Activated CD8-positive, alpha-beta T cell treated with anti-CD3 and anti-CD28 coated beads for 36 hours (primary cell): ENCODE data around the gene RPIA. TPM values are rescaled to one million over a fixed set of nuclear protein-coding genes. Genes with fewer than 3 reads are reported as not detected.
A peak's percentile ranks its signal among the peaks of the same experiment; 100 is the strongest.

Experiments used
- ATAC-seq: fragments of 200-7000 bp; cut with Tn5 transposase; one replicate; pipeline ENCODE4 v1.10.0; 2021; ENCODE audit warnings: mild to moderate bottlenecking, moderate library complexity
- CTCF ChIA-PET: fragments of 350-600 bp; sonication (Branson Sonifier 250); formaldehyde crosslinking; loops from one replicate; lab custom pipeline; 2021; ENCODE audit warnings: antibody characterized with exemption; lab: Charles Lee
- POLR2A ChIA-PET: fragments of 350-600 bp; sonication (Branson Sonifier 250); formaldehyde crosslinking; loops from one replicate; lab custom pipeline; 2021; ENCODE audit warnings: antibody characterized with exemption; lab: Charles Lee
- DNase-seq: peaks from one replicate; pipeline ENCODE4 v3.0.0-alpha.2; 2020
- H3K27ac Mint-ChIP-seq: one replicate; pipeline ENCODE4 v1.8.0; 2021; ENCODE audit warnings: mild to moderate bottlenecking, mixed read lengths
- H3K27me3 Mint-ChIP-seq: one replicate; pipeline ENCODE4 v1.8.0; 2021; ENCODE audit warnings: mixed read lengths
- H3K36me3 Mint-ChIP-seq: one replicate; pipeline ENCODE4 v1.8.0; 2021; ENCODE audit warnings: low read depth, mixed read lengths
- H3K4me1 Mint-ChIP-seq: one replicate; pipeline ENCODE4 v1.8.0; 2021; ENCODE audit warnings: low read depth, mixed read lengths
- H3K4me3 Mint-ChIP-seq: one replicate; pipeline ENCODE4 v1.8.0; 2021; ENCODE audit warnings: mild to moderate bottlenecking, moderate library complexity, mixed read lengths
- H3K9me3 Mint-ChIP-seq: one replicate; pipeline ENCODE4 v1.8.0; 2021; ENCODE audit warnings: mixed read lengths
- CTCF ChIP-seq: fragments of 200-600 bp; IDR thresholded peaks from one replicate; pipeline ENCODE4 v1.8.0; 2022; ENCODE audit warnings: antibody characterized with exemption, mild to moderate bottlenecking
- intact Hi-C: fragments of 100-400 bp; cut with micrococcal nuclease; formaldehyde crosslinking; loops from one replicate; pipeline ENCODE4 v1.10.0; 2022
- total RNA-seq, 2 experiments: library from RNA; stranded (reverse); gene quantifications; one replicate each; pipeline ENCODE4 v1.2.3, GENCODE V29; 2021

The RPIA gene
- total RNA-seq, 2 experiments from 2014 or later, result 79.4 to 81.0 TPM

GRCh38 chr2:88739985-88740600, 48.6 kb downstream of the RPIA start:
- ChIA-PET POLR2A (no interaction called here), CTCF (interaction anchor here (0.6 to 5.4 kb wide), 17 partner anchors 8 to 189 kb away, joined by 3 to 62 read pairs (median 3); no protein-coding TSS in a partner anchor)
- H3K27ac Mint-ChIP-seq, result no peak overlapping the region
- H3K9me3 Mint-ChIP-seq, result peaks cover 14% of the 10 kb centered on the region
- H3K36me3 Mint-ChIP-seq, result peaks cover 58% of the 10 kb centered on the region
- intact Hi-C loops, result no loop called here
- peak; percentile 81 for DNase-seq
- no peaks in the 10 kb centered on the region for H3K27me3 Mint-ChIP-seq
- H3K4me1 Mint-ChIP-seq, result peaks cover 25% of the 10 kb centered on the region
- H3K4me3 Mint-ChIP-seq, result no peak overlapping the region
- peak; percentile 93 for ATAC-seq
- TF ChIP-seq CTCF, result peak; percentile 94

GRCh38 chr2:88746929-88747490, 55.5 kb downstream of the RPIA start:
- Mint-ChIP-seq H3K27ac (no peak overlapping the region), H3K9me3 (peaks cover 22% of the 10 kb centered on the region), H3K36me3 (peaks cover 88% of the 10 kb centered on the region), H3K4me3 (no peak overlapping the region), H3K4me1 (peaks cover 39% of the 10 kb centered on the region), H3K27me3 (no peaks in the 10 kb centered on the region)
- no peak for DNase-seq
- POLR2A ChIA-PET, result interaction anchor here (0.7 to 1.2 kb wide), 2 partner anchors 10 to 60 kb away, joined by 3 to 4 read pairs; no protein-coding TSS in a partner anchor
- no peak for TF ChIP-seq CTCF
- ATAC-seq, result no peak
- intact Hi-C loops, result no loop called here
- CTCF ChIA-PET, result no interaction called here

GRCh38 chr2:88747990-88748389, 56.5 kb downstream of the RPIA start:
- DNase-seq (no peak), ATAC-seq (no peak)
- intact Hi-C loops, result no loop called here
- CTCF ChIA-PET, result interaction anchor here (0.8 to 1.9 kb wide), 2 partner anchors 8 to 19 kb away, joined by 3 to 11 read pairs; no protein-coding TSS in a partner anchor
- Mint-ChIP-seq H3K4me1 (peaks cover 48% of the 10 kb centered on the region), H3K36me3 (peaks cover 88% of the 10 kb centered on the region), H3K27ac (peak overlapping the region; percentile 37), H3K9me3 (peaks cover 22% of the 10 kb centered on the region), H3K4me3 (no peak overlapping the region), H3K27me3 (no peaks in the 10 kb centered on the region)
- POLR2A ChIA-PET, result interaction anchor here (1.2 kb wide), 1 partner anchor 9 kb away, joined by 4 read pairs; no protein-coding TSS in a partner anchor
- no peak for TF ChIP-seq CTCF

- intact Hi-C loops, result no loop called here
- peak overlapping the region; percentile 94 for H3K27ac Mint-ChIP-seq
These were observed 60.3 kb downstream of the RPIA start for GRCh38 chr2:88751768-88752167.

More at GRCh38 chr2:88751768-88752167, 60.3 kb downstream of the RPIA start:
- no peaks in the 10 kb centered on the region for H3K27me3 Mint-ChIP-seq
- TF ChIP-seq CTCF, result no peak
- DNase-seq (no peak), ATAC-seq (no peak)
- no peaks in the 10 kb centered on the region for H3K9me3 Mint-ChIP-seq
- H3K36me3 Mint-ChIP-seq, result peaks cover 80% of the 10 kb centered on the region
- H3K4me1 Mint-ChIP-seq, result peaks cover 59% of the 10 kb centered on the region
- CTCF ChIA-PET, result interaction anchor here (0.9 to 7.5 kb wide), 5 partner anchors 8 to 543 kb away, joined by 3 to 62 read pairs (median 3); no protein-coding TSS in a partner anchor
- POLR2A ChIA-PET, result interaction anchor here (1.1 kb wide), 1 partner anchor 14 kb away, joined by 3 read pairs; no protein-coding TSS in a partner anchor
- no peak overlapping the region for H3K4me3 Mint-ChIP-seq
